LNCAP (cell line): ENCODE measurements around the gene GPR137.

Experiments used
- TF ChIP-seq, protein P1 (sequence below): fragments of 450-650 bp; IDR thresholded peaks from 2 replicates; pipeline ENCODE4 v1.5.1; 2017; ENCODE audit warnings: mild to moderate bottlenecking

GPR137 gene, protein sequence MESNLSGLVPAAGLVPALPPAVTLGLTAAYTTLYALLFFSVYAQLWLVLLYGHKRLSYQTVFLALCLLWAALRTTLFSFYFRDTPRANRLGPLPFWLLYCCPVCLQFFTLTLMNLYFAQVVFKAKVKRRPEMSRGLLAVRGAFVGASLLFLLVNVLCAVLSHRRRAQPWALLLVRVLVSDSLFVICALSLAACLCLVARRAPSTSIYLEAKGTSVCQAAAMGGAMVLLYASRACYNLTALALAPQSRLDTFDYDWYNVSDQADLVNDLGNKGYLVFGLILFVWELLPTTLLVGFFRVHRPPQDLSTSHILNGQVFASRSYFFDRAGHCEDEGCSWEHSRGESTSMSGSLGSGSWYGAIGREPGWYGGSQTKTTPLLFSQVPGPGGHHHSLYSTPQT

DNA sequence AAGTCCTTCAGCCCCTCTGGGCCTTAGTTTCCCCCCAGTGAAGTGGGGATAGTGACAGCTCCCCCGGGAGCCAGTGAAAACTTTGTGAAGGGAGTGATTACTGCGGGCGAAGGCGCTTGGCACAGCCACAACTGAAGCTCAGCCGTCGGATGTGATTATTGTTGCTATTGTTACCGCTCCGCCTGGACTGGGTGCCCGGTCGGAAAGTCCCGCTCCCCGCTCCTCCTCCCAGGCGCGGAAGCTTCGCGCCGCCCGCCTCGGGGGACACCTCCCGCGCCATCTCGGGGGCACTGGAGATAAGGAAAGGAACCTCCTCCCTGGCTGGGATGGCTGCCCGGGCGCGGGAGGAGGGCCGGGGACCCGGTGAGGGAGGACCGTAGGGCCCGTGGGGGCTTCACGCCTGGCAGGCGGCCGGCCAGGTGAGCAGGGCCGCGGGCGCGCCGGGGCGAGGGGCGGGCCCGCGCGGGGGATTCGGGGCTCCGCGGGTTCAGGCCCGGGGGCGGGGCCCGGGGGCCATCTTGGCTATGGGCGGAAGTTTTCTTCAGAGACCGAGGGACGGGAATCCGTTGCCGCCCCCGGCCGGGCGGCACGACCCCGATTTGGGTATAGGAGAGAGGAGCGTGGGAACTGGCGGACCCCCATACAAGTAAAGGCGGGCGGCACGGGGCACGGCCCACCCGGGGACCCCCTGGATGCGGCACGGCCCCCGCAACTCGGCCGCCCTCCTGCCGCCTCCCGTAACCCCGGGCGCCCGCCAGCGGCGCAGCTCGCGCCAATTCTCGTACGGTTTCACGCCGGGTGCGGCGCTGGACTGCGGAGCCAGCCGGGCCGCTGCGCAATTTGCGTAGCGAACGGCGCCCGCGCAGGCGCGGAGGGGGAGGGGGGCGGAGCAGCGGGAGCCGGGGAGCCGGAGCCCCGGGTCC, at the start of gene GPR137:
Gene GPR137 (plus strand): TSS at position 887 of the 923 bp plus-strand sequence. CDS start 677 bp downstream, outside the sequence.
- TF ChIP-seq, protein P1, sequence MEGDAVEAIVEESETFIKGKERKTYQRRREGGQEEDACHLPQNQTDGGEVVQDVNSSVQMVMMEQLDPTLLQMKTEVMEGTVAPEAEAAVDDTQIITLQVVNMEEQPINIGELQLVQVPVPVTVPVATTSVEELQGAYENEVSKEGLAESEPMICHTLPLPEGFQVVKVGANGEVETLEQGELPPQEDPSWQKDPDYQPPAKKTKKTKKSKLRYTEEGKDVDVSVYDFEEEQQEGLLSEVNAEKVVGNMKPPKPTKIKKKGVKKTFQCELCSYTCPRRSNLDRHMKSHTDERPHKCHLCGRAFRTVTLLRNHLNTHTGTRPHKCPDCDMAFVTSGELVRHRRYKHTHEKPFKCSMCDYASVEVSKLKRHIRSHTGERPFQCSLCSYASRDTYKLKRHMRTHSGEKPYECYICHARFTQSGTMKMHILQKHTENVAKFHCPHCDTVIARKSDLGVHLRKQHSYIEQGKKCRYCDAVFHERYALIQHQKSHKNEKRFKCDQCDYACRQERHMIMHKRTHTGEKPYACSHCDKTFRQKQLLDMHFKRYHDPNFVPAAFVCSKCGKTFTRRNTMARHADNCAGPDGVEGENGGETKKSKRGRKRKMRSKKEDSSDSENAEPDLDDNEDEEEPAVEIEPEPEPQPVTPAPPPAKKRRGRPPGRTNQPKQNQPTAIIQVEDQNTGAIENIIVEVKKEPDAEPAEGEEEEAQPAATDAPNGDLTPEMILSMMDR, result no peak

DNA sequence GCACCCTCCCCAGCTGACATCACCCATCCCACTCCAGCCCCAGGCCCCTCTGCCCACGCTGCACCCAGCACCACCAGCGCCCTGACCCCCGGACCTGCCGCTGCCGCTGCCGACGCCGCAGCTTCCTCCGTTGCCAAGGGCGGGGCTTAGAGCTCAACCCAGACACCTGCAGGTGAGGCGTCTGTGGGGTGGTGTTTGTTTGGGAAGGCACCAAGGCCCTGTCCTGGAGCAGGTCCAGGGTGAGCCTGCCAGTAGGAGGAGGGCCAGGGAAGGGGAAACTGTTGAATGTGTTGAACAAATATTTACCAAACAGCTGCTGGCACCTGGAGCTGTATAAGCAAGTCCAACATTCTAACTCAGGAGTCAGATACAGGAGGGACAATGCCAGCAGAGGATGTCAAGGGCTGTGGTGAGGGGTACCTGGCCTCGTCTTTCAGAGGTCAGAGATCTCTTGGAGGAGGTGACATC, 48.1 kb upstream of the GPR137 start:
- TF ChIP-seq, protein P1, result no peak

DNA sequence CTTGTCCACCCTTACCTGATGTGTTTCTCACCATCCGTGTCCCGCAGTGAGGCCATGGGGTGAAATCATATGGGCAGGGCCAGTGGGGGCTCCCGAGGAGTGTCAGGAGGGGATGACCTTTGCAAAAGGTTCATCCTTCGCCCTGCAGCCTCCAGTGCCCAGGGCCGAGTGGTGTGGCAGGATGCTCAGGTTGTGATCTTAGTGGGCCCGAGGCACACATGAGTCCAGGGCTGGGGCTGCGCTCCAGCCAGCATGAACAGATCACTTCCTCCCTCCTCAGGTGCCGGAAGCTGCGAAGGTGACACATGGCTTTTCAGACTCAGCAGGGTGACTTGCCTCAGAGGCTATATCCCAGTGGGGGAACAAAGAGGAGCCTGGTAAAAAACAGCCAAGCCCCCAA, 47.6 kb upstream of the GPR137 start:
- TF ChIP-seq, protein P1, result no peak

DNA sequence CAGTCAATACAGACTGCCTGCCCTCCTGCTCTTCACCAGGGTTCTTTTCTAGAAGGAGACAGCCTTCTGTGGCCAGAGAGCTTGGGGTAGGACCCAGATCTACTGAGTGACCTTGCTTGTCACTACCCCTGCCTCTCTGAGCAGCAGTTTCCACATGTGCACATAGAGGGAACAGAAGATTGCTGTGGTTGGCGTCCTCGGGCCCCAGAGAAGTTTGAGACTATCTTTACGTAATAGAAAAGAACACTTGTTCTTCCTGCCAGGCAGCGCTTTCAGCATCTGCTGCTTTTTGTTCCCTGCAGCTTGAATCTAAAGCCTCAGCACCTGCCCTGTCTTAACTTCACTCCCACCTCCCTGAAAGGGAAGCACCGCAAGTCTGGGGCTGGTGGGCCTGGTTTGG, 46.6 kb upstream of the GPR137 start:
- TF ChIP-seq, protein P1, result no peak

DNA sequence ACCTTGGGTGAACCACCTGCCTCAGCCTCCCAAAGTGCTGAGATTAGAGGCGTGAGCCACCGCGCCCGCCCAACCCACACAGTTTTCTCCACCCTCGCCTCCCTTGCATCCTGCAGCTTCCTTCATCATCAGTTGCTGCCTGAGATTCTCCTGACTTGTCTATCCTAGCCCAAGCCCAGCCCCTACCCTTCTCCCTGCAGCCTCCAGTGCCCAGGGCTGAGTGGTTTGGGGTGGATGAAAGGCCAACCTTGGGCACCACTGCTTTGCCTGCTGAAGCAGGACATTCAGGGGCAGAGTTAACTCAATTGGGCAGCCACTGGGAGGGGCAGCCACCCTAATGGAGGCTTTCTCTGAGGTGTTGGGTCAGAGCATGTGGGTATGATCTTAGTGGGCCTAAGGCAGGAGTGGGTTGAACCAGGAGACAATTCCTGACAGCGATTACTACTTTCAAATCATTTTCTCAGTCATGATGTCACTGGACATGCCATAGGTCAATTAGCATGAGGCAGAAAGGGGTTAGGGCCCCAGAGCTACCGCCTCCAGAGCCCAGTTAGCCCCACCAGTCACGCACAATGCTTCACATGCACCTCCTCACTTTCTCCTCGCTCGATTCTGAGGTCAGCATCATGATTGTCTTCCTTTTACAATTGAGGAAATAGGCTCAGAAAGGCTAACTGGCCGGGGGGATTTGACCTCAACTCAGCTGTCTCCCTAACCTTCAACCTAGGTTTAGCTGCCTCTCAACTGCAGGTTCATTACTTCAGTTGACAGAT, 45.8 kb upstream of the GPR137 start:
- TF ChIP-seq, protein P1, result no peak

DNA sequence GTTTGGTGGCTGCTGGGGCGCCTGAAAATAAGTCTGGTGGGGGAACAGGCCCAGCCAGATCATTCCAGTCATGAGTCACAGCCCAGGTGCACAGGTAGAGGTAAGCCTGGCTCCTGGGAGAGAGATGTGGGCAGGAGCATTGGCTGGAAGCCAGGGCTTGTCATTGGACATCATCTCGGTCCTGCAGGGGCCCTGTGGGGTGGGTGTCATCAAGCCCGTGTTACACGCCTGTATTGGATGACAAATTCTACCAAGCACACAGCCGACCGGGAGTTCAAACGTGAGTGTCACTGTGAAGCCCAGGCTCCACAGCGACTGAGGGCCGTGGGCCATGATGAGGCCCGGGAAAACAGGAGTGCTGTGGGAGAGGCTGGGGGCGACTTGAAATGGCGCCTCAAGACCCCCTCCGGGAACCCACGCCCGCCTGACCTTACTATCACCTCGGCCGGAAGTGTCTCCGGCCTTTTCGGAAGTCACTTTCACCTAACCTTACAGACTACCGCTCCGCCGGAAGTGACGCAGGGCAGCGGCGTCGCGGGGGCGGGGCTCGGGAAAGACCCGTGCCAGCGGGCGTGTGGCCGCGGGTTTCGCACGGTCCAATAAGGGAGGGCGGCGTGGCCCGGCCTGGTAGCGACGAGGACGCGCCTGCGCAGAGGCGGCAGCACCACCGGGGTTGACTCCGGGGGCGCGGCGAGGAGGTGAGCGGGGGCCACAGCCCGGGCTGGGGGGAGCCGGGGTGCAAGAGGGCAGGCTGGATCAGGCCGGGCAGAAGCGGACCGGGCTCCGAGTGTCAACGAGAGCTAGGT, 45.0 kb upstream of the GPR137 start, which contains the start of gene FKBP2:
Gene FKBP2 (plus strand): TSS at position 661 of the 806 bp plus-strand sequence. CDS start 1,293 bp downstream, outside the sequence.
- TF ChIP-seq, protein P1, result no peak
